DND-41 (cell line): ENCODE results near the gene PAFAH1B2.
"Not testable (repeated sequence)": the region's sequence is repeated elsewhere in the genome, so short reads cannot be mapped to it uniquely, and the experiment has no call there.

Experiments
- ATAC-seq: fragments of 200-7000 bp; cut with Tn5 transposase; 3 replicates; pipeline ENCODE4 v1.9.1; 2021; ENCODE audit warnings: low read depth; ENCODE audit not compliant: insufficient read depth
- DNase-seq: peaks from one replicate; pipeline ENCODE4 v3.0.0-alpha.2; 2020
- H2AFZ ChIP-seq: 2 replicates; pipeline ENCODE4 v1.6.0; 2012; ENCODE audit warnings: low read depth, low read length
- H3K27ac ChIP-seq: 2 replicates; pipeline ENCODE4 v1.5.1; 2012; ENCODE audit warnings: low read length, inconsistent platforms
- H3K27me3 ChIP-seq: fragments of 200-600 bp; sonication (generic); 2 replicates; pipeline ENCODE4 v1.6.0; 2012; ENCODE audit warnings: low read length, mild to moderate bottlenecking, inconsistent platforms; ENCODE audit not compliant: insufficient read depth, poor library complexity
- H3K36me3 ChIP-seq: 2 replicates; pipeline ENCODE4 v1.5.1; 2012; ENCODE audit warnings: low read length, inconsistent platforms; ENCODE audit not compliant: insufficient read depth
- H3K4me1 ChIP-seq: 2 replicates; pipeline ENCODE4 v1.5.1; 2012; ENCODE audit warnings: mild to moderate bottlenecking, low read length; ENCODE audit not compliant: insufficient read depth
- H3K4me2 ChIP-seq: 2 replicates; pipeline ENCODE4 v1.6.0; 2012; ENCODE audit warnings: mild to moderate bottlenecking, moderate library complexity, low read length, inconsistent platforms; ENCODE audit not compliant: insufficient read depth
- H3K4me3 ChIP-seq, 2 experiments: fragments of 200-600 bp in 1 of 2; shearing (Covaris generic) in 1 of 2; 2 replicates each; pipeline ENCODE4 v1.5.1; 2012 to 2016; ENCODE audit warnings: inconsistent platforms in 2 of 2, low read length in 2 of 2, mild to moderate bottlenecking in 2 of 2, low read depth in 1 of 2, moderate library complexity in 1 of 2
- H3K79me2 ChIP-seq: 2 replicates; pipeline ENCODE4 v1.6.0; 2012; ENCODE audit warnings: low read length, inconsistent platforms; ENCODE audit not compliant: insufficient read depth
- H3K9ac ChIP-seq: 2 replicates; pipeline ENCODE4 v1.6.0; 2012; ENCODE audit warnings: low read depth, mild to moderate bottlenecking, inconsistent platforms, low read length, moderate library complexity
- H3K9me3 ChIP-seq: 2 replicates; pipeline ENCODE4 v1.5.1; 2012; ENCODE audit warnings: low read length, moderate library complexity, mild to moderate bottlenecking, inconsistent platforms; ENCODE audit not compliant: insufficient read depth, severe bottlenecking
- H4K20me1 ChIP-seq: 2 replicates; pipeline ENCODE4 v1.6.0; 2012; ENCODE audit warnings: low read length; ENCODE audit not compliant: insufficient read depth
- CTCF ChIP-seq: IDR thresholded peaks from 2 replicates; pipeline ENCODE4 v1.5.1; 2012; ENCODE audit warnings: borderline replicate concordance, low read length, moderate library complexity, mild to moderate bottlenecking; ENCODE audit not compliant: poor library complexity, severe bottlenecking; ENCODE audit errors: extremely low read depth
- EZH2 ChIP-seq: IDR thresholded peaks from 3 replicates; pipeline ENCODE4 v1.6.1; 2012; ENCODE audit warnings: borderline replicate concordance, low read depth, mild to moderate bottlenecking, moderate library complexity, low read length, inconsistent platforms; ENCODE audit not compliant: severe bottlenecking

The PAFAH1B2 gene

GRCh38 chr11:117205211-117205818, 61.2 kb downstream of the PAFAH1B2 start:
- ATAC-seq (no peak), DNase-seq (no peak)
- TF ChIP-seq CTCF (no peak), EZH2 (no peak)
- Histone ChIP-seq H3K27me3 (no peaks in the 10 kb centered on the region), H2AFZ (no peak overlapping the region), H3K4me1 (no peaks in the 10 kb centered on the region), H3K79me2 (no peaks in the 10 kb centered on the region), H3K4me2 (no peak overlapping the region), H3K36me3 (peaks cover 12% of the 10 kb centered on the region), H3K4me3 (no peak overlapping the region), H3K9ac (no peak overlapping the region), H3K27ac (no peak overlapping the region), H4K20me1 (no peaks in the 10 kb centered on the region), H3K9me3 (no peaks in the 10 kb centered on the region)

- H3K4me1 ChIP-seq, H3K9ac ChIP-seq, H3K27me3 ChIP-seq, H2AFZ ChIP-seq, ATAC-seq, H4K20me1 ChIP-seq, H3K4me2 ChIP-seq, H3K9me3 ChIP-seq, H3K79me2 ChIP-seq, H3K4me3 ChIP-seq, DNase-seq, H3K27ac ChIP-seq: not testable (repeated sequence)
- peaks cover 12% of the 10 kb centered on the region for H3K36me3 ChIP-seq
Observed at GRCh38 chr11:117206111-117206510, 62.0 kb downstream of the PAFAH1B2 start.

GRCh38 chr11:117206859-117207258, 62.8 kb downstream of the PAFAH1B2 start:
- H2AFZ ChIP-seq, H3K27ac ChIP-seq, H3K79me2 ChIP-seq, H3K4me1 ChIP-seq, H3K27me3 ChIP-seq, DNase-seq, H3K9me3 ChIP-seq, H3K4me2 ChIP-seq, H4K20me1 ChIP-seq, ATAC-seq, H3K9ac ChIP-seq, H3K4me3 ChIP-seq: not testable (repeated sequence)
- H3K36me3 ChIP-seq = peaks cover 18% of the 10 kb centered on the region

GRCh38 chr11:117207481-117207880, 63.4 kb downstream of the PAFAH1B2 start:
- not testable (repeated sequence) for H2AFZ ChIP-seq, H3K9ac ChIP-seq, ATAC-seq, H3K27ac ChIP-seq, H3K4me2 ChIP-seq, H3K4me3 ChIP-seq, H3K4me1 ChIP-seq, H3K79me2 ChIP-seq, H3K9me3 ChIP-seq, DNase-seq, H4K20me1 ChIP-seq, H3K27me3 ChIP-seq
- peaks cover 18% of the 10 kb centered on the region for H3K36me3 ChIP-seq

- not testable (repeated sequence) for H3K27me3 ChIP-seq, H3K4me1 ChIP-seq, H3K27ac ChIP-seq, H2AFZ ChIP-seq, H4K20me1 ChIP-seq, H3K4me3 ChIP-seq, ATAC-seq, DNase-seq, H3K9ac ChIP-seq, H3K4me2 ChIP-seq, H3K79me2 ChIP-seq, H3K9me3 ChIP-seq
- peaks cover 29% of the 10 kb centered on the region for H3K36me3 ChIP-seq
- TF ChIP-seq CTCF = peak; percentile 15
Observed at GRCh38 chr11:117208710-117209109, 64.6 kb downstream of the PAFAH1B2 start.

- not testable (repeated sequence) for H3K9ac ChIP-seq, H2AFZ ChIP-seq, DNase-seq, H3K4me2 ChIP-seq, H3K4me3 ChIP-seq, H3K79me2 ChIP-seq, ATAC-seq, H4K20me1 ChIP-seq, H3K4me1 ChIP-seq, H3K9me3 ChIP-seq, H3K27me3 ChIP-seq, H3K27ac ChIP-seq
- H3K36me3 ChIP-seq = peaks cover 31% of the 10 kb centered on the region
Observed at GRCh38 chr11:117209351-117210125, 65.5 kb downstream of the PAFAH1B2 start.
